OCI-M2 (cell line): Measurements from ENCODE around the gene RPS6KA4.
"Not testable (repeated sequence)": the region's sequence is repeated elsewhere in the genome, so short reads cannot be mapped to it uniquely, and the experiment has no call there.

Experiments used
- DNase-seq: peaks from one replicate; lab custom pipeline; 2025; ENCODE audit not compliant: unreplicated experiment; lab: John Stamatoyannopoulos, UW

The RPS6KA4 gene

DNA sequence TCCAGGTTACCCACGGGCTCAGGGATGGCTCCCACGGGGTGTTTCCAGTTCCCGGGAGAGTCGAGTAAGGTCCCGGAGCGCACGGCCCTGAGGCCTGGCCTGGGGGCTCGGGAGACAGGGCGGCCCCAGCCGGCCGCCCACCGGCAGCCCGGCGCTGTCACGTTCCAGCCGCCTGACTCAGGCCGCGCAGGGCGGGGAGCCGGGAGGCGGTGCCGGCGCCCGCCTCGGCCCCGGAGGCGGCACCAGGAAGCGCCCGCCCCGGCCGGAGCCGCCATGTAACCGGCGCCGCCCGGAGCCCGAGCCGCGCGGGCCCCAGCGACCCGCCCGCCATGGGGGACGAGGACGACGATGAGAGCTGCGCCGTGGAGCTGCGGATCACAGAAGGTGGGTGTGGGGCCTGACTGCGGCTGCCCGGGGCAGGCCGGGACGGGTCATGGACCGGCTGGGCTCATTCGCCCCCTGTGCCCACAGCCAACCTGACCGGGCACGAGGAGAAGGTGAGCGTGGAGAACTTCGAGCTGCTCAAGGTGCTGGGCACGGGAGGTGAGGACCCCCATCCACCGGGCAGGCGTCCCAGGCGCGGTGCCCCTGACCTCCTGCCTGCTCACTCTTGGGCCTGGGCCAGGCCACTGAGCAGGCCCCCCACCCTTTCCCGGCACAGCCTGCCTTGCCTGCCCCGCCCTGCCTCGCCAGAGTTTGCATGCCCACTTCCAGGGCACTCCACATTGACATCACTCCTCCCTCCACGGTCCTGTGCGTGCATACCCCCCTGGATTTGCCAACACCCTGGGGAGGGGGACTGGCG lies at the start of gene RPS6KA4:
TSS of gene RPS6KA4 (plus strand) at position 256 of the 805 bp plus-strand sequence. CDS start at position 330, 74 bp downstream.
- no peak for DNase-seq

DNA sequence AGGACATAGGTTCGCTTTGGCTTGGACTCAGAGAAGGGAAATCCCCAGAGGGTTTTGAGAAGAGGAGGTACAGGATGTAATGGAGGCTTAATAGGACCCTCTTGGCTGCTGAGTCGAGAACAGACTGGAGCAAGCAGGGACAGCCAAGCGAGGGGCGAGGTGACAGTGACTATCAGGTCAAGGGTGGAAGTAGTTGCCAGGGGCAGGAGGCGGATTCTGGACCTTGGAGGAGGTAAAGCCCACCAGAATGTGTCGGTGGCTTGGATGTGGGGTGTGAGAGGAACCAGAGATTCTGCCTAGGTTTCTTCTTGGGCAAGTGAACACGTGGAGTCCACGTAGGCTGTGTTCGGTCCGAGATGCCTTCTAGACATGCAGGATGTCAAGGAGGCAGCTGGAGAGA lies 46.0 kb upstream of the RPS6KA4 start:
- DNase-seq = no peak

DNA sequence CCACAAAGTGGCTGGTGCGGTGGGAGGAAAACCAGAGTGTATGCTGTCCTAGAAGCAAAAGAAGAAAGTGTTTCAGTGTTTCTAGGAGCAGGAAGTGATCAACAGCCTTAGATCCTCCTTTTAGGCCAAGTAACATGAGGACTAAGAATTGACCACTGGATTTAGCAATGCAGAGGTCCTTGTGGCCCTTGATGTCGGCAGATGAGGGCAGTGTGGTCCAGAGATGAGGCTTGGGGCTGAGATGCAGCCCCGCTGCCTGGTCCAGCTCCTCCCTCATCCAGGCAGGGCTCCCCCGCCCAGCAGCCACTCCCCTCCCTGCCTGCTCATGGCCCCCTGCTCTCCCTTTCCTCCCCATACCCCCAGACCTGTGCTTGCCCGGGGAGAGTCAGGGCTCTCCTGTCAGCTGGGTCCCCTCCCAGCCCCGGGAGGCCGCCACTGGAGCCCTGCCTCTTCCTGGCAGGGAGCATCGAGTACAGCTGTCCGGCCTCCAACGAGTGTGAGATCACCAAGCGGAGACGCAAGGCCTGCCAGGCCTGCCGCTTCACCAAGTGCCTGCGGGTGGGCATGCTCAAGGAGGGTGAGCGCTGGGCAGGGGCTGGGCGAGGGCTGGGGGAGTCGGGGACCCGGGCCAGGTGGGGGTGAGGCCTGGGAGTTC lies 45.3 kb upstream of the RPS6KA4 start:
- no peak for DNase-seq

DNA sequence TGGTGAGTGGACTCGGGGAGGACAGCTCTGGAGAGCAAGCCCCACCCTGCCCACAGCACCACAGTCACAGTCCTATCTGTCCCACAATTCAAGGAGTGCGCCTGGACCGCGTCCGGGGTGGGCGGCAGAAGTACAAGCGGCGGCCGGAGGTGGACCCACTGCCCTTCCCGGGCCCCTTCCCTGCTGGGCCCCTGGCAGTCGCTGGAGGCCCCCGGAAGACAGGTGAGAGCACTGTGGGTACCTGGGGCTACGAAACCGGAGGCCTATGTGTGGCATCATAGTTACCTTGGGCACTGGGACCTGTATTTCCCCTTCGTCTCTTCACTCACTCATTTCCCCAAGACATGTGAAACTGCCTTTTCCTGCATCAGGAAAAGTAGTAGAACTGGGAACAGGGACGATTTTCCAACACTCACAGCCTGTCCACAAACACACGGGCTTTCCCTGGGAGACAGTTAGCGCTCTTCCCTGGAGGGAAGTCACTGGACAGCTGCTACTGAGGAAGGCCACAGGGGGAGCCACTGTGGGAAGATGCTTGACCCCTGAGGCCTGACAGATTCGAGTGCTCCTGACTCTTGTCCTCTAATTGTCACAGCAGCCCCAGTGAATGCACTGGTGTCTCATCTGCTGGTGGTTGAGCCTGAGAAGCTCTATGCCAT lies 44.7 kb upstream of the RPS6KA4 start:
- DNase-seq = no peak

DNA sequence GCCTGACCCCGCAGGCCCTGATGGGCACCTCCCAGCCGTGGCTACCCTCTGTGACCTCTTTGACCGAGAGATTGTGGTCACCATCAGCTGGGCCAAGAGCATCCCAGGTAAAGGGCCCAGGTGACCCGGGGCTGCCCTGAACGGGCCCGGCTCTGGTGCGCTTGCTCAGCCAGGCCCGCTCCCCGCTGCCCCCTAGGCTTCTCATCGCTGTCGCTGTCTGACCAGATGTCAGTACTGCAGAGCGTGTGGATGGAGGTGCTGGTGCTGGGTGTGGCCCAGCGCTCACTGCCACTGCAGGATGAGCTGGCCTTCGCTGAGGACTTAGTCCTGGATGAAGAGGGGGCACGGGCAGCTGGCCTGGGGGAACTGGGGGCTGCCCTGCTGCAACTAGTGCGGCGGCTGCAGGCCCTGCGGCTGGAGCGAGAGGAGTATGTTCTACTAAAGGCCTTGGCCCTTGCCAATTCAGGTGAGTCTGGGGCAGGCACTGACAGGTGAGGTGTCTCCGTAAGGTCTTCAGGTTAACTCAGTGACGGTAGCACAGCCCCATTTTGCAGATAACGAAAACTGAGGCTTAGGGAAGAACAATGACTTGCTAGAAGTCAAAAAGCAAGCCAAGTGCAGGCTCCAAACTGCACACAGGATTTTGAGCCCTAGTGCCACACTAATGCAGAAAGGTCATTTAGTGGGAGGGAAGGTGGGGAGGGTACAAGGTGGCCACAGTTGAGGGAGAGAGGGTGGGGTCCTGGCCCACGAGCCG lies 44.0 kb upstream of the RPS6KA4 start:
- no peak for DNase-seq

DNA sequence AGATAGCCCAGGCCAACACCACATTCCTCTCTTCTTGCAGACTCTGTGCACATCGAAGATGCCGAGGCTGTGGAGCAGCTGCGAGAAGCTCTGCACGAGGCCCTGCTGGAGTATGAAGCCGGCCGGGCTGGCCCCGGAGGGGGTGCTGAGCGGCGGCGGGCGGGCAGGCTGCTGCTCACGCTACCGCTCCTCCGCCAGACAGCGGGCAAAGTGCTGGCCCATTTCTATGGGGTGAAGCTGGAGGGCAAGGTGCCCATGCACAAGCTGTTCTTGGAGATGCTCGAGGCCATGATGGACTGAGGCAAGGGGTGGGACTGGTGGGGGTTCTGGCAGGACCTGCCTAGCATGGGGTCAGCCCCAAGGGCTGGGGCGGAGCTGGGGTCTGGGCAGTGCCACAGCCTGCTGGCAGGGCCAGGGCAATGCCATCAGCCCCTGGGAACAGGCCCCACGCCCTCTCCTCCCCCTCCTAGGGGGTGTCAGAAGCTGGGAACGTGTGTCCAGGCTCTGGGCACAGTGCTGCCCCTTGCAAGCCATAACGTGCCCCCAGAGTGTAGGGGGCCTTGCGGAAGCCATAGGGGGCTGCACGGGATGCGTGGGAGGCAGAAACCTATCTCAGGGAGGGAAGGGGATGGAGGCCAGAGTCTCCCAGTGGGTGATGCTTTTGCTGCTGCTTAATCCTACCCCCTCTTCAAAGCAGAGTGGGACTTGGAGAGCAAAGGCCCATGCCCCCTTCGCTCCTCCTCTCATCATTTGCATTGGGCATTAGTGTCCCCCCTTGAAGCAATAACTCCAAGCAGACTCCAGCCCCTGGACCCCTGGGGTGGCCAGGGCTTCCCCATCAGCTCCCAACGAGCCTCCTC lies 43.1 kb upstream of the RPS6KA4 start:
- not testable (repeated sequence) for DNase-seq

DNA sequence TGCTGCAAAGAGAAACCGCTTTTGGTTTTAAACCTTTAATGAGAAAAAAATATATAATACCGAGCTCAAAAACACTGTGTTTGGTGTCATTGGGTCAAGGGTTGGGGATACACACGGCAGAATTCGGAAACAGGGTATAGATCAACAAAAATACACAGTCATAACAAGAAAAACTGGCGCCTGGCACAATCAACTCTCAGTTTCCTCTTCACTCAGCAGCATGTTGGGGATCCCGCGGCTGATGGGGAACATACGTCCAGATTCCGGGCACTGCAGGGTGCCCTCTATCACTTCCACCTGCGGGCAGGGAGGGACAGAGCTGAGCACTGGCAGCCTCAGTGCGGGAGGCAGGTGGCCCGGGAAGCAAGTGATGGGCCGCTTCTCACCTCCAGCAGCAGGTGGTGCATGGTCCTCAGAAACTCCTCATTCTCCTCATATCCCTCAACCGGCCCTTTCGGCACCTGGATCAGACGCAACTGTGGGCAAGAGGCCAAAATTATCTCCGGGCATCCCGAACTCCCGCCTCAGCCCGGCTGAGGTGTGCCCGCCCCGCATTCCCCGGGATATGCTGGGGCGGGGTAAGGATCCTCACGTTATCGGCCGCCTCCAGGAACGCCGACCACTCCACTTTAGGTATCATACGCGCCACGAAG lies 42.2 kb upstream of the RPS6KA4 start:
- no peak for DNase-seq

DNA sequence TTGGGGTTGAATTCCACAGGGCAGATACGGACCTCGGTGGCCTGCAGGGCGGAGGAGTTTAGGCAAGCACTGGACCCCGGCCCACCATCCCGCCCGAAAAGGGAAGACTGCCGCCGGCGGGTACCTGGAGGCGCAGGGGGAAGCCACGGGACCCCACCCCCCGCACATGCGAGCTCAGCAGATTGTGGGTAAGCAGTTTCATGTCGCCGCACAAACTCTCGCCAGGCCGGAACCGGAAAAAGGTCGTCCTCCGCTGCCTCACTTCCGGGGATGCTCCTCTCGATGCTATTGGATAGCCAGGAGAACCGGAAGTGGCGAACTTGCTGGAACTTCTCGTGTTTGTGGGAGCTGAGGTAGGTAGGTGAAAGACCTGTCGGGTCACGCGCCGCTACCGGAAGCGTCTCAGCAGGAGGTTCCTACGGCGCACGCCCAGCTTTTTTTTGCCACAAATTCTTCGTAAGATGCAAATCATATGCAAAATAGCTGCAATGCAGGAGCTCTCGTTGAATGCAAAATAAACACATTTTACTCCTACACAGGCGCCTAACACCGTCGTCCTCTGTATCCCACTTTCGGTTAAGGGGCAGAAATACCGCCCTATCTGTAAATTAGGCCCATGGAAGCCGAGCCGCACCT lies 41.5 kb upstream of the RPS6KA4 start, which contains the start of gene TRMT112:
TSS of gene TRMT112 (minus strand) at position 235 of the 636 bp plus-strand sequence. CDS start at position 202, 33 bp downstream.
- DNase-seq = peak; percentile 76

DNA sequence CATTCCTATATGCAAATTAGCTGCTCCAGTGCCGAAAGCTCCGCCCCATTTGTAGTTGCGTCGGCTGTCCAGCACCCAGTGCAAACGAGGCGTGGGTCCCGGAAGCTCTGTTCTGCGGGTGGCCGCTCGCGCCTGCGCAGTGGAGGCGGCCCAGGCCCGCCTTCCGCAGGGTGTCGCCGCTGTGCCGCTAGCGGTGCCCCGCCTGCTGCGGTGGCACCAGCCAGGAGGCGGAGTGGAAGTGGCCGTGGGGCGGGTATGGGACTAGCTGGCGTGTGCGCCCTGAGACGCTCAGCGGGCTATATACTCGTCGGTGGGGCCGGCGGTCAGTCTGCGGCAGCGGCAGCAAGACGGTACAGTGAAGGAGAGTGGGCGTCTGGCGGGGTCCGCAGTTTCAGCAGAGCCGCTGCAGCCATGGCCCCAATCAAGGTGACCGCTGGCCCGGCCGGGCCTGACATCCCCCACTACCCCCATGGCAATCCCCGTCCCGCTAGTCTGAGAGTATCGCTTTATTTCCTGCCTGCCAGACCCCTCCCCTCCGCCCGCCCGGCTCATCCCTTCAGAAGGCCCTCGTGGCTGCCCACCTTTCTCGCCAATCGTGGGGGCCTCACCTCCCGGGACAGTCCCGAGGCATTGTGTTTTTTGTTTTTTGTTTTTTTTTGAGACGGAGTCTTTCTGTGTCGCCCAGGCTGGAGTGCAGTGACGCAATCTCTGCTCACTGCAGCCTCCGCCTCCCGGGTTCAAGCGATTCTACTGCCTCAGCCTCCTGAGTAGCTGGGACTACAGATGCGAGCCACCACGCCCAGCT lies 40.8 kb upstream of the RPS6KA4 start, which contains the start of gene PRDX5:
TSS of gene PRDX5 (plus strand) at position 161 of the 805 bp plus-strand sequence. CDS start at position 256, 95 bp downstream.
- peak; percentile 57 for DNase-seq

DNA sequence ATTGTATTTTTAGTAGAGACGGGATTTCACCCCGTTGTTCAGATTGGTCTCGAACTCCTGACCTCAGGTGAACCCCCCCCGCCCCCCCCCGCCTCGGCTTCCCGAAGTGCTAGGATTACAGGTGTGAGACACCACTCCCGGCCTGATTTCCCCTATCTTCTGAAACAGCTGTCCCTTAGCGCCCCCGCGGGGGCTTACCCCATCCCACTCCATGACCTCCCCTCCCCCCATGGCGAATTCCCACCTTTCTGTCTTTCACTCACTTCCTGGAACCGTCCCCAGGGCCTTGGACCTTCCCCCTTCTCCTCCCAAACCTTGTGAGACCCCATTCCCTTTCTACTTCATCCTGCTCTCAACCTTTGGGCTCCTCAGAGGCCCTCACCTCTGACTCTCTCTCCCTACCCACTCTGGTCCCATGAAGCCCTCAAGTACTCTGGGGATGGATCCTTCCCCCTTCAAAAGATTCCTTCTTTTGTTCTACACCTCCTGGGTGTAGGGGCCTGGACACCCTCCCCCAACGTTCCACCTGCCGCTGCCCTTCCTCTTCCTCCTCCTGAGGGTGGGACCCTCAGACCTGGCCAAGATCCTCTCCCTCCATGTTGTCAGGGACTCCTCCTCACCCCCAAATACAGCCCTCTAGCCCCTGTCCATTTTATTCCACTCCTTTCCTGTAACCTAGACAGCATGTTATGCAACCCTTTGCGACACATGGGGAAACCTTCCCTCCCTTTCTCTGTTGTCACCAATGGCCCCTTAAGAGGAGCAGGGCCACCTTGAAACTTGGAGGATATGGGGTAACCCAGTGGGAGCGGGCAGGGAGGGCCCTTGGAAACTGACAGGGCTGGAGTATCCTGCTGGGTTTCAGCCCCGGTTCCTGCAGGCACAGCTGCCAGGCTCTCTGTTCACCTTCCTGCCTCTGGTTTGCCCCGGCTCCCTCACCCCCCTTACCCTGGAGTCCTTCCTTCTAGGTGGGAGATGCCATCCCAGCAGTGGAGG lies 39.9 kb upstream of the RPS6KA4 start:
- no peak for DNase-seq

DNA sequence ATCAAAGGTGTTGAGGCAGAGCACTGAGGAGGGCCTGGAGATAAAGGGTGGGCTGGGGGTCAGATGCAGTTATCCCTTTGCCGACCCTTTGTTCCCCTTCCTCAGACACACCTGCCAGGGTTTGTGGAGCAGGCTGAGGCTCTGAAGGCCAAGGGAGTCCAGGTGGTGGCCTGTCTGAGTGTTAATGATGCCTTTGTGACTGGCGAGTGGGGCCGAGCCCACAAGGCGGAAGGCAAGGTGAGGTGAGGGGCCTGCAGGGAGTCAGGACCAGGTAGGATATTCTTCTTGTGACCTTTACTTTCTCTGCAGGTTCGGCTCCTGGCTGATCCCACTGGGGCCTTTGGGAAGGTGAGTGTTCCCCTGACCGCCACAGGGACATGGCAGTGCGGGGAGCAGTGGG lies 38.4 kb upstream of the RPS6KA4 start:
- DNase-seq = no peak

DNA sequence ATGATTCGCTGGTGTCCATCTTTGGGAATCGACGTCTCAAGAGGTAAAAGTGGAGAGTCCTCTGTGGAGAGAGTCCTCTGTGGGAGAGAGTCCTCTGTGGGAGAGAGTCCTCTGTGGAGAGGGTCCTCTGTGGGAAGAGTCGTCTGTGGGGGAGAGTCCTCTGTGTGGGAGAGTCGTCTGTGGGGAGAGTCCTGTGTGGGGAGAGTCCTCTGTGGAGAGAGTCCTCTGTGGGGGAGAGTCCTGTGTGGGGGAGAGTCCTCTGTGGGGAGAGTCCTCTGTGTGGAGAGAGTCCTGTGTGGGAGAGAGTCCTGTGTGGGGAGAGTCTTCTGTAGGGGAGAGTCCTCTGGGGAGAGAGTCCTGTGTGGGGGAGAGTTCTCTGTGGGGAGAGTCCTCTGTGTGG lies 37.9 kb upstream of the RPS6KA4 start:
- DNase-seq = no peak

DNA sequence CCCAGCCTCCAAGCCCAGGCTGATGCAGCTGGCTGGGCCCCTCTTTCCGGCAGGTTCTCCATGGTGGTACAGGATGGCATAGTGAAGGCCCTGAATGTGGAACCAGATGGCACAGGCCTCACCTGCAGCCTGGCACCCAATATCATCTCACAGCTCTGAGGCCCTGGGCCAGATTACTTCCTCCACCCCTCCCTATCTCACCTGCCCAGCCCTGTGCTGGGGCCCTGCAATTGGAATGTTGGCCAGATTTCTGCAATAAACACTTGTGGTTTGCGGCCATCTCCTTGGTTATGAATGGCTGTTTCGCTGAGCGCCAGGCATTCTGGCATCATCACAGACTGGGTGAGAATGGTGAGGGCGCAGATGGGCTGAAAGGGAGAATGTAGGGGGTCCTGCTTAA lies 37.4 kb upstream of the RPS6KA4 start:
- no peak for DNase-seq

DNA sequence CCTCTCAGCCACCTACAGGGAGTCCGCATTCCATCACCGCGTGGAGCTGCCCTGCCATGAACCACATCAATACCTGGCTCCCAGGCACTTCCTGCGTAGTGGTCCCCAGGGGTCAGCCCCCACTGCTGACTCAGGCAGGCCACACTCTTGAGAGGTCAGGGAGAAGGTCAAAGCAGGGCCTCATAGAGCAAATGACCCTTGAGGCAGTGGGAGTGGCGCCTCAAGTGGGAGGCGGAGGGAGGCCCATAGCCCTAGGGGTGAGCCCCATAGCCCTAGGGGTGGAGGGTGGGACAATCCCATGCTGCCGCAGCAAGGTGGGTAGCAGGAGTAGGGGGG lies 36.1 kb upstream of the RPS6KA4 start:
- no peak for DNase-seq

DNA sequence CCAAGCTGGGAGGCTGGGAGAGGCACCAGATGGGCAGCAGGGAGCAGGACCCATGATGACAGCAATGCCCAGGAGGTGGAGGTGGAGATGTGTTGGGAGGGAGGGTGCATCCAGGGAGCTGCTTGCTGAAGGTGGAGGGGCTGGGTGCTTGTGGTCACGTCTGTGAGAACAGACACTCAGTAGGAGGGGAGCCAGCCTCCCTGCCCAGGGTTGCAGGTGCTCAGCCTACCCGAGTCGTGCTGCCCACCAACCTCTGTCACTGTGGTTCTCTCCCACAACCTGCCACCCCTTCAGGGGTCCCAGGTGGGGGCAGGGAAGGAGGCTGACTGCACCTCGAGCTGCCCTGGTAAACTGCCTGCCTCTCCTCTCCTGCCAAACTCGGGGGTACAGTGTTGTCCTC lies 35.6 kb upstream of the RPS6KA4 start:
- DNase-seq = no peak

DNA sequence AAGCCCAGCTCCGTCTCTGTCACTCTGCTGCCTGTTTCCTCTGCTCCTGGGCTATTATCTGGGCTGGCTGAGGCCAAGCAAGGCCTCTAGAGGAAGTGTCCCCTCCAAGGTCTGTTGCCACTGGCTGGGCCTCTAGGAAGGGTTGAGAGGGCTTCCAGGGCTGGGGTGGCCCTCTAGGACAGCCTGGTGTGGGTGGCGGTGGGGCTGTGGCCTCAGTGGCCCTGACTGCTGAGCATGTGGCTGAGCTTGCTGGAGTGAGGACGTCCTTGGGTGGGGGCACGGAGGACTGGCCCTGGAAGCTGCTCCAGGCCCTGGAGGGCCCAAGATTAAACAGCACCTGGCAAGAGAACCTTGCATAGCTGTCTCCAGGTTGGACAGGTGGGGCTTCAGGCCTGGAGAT lies 35.0 kb upstream of the RPS6KA4 start:
- DNase-seq = not testable (repeated sequence)
